Measurements from ENCODE around the gene OTC.

DNA sequence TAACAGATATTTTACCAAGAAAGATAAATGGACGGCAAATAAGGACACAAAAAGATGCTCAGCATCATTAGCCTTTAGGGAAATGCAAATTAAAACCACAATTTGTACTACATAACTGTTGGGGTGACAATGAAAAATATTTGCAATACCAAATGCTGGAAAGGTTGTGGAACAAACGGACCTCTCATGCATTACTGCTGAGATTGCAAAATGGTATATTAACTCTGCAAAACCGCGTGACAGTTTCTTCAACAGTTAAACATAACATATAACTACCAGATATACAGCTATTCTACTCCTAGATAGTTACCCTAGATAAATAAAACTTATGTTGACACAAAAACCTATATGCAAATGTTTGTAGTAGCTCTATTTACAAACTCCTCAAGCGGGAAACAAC, 6.3 kb upstream of the OTC start:
- TF ChIP-seq CTCF (IDR thresholded peaks at IDR 0.05; ENCODE audit: insufficient read depth, low read length) (no peak), POLR2AphosphoS5 (IDR thresholded peaks at IDR 0.05; ENCODE audit: low read depth) (no peak)

Measured in HL-60 (cell line).